ENCODE data around the gene CCDC40.
"Not testable (repeated sequence)": the region's sequence is repeated elsewhere in the genome, so short reads cannot be mapped to it uniquely, and the experiment has no call there.

Gene CCDC40

GRCh38 chr17:80071116-80071841 lies 34.8 kb downstream of the CCDC40 start:
- no peak for DNase-seq (ENCODE audit: extremely low read depth in 1 of 2, low read depth in 1 of 2)

GRCh38 chr17:80072410-80072809 lies 36.0 kb downstream of the CCDC40 start:
- no peak for DNase-seq (ENCODE audit: extremely low read depth in 1 of 2, low read depth in 1 of 2)

- DNase-seq (ENCODE audit: extremely low read depth in 1 of 2, low read depth in 1 of 2), result no peak
These were observed 43.6 kb downstream of the CCDC40 start for GRCh38 chr17:80080081-80080480.

GRCh38 chr17:80081596-80081995 lies 45.2 kb downstream of the CCDC40 start:
- DNase-seq (ENCODE audit: extremely low read depth in 1 of 2, low read depth in 1 of 2), result no peak

GRCh38 chr17:80082403-80083135 lies 46.1 kb downstream of the CCDC40 start:
- DNase-seq (ENCODE audit: extremely low read depth in 1 of 2, low read depth in 1 of 2), result peak; percentile 21 to 26

- DNase-seq (ENCODE audit: extremely low read depth in 1 of 2, low read depth in 1 of 2), result no peak
These were observed 46.8 kb downstream of the CCDC40 start for GRCh38 chr17:80083136-80083661.

GRCh38 chr17:80084773-80085172 lies 48.3 kb downstream of the CCDC40 start:
- no peak for DNase-seq (ENCODE audit: extremely low read depth in 1 of 2, low read depth in 1 of 2)

GRCh38 chr17:80086081-80086480 lies 49.6 kb downstream of the CCDC40 start:
- no peak for DNase-seq (ENCODE audit: extremely low read depth in 1 of 2, low read depth in 1 of 2)

GRCh38 chr17:80086616-80087015 lies 50.2 kb downstream of the CCDC40 start:
- DNase-seq (ENCODE audit: extremely low read depth in 1 of 2, low read depth in 1 of 2), result no peak

- no peak for DNase-seq (ENCODE audit: extremely low read depth in 1 of 2, low read depth in 1 of 2)
These were observed 51.2 kb downstream of the CCDC40 start for GRCh38 chr17:80087346-80088265.

- DNase-seq (ENCODE audit: extremely low read depth in 1 of 2, low read depth in 1 of 2), result no peak
These were observed 53.3 kb downstream of the CCDC40 start for GRCh38 chr17:80089762-80090161.

GRCh38 chr17:80090164-80090563 lies 53.7 kb downstream of the CCDC40 start:
- not testable (repeated sequence) for DNase-seq (ENCODE audit: extremely low read depth in 1 of 2, low read depth in 1 of 2)

GRCh38 chr17:80091376-80091775 lies 54.9 kb downstream of the CCDC40 start:
- no peak for DNase-seq (ENCODE audit: extremely low read depth in 1 of 2, low read depth in 1 of 2)

- no peak for DNase-seq (ENCODE audit: extremely low read depth in 1 of 2, low read depth in 1 of 2)
These were observed 56.5 kb downstream of the CCDC40 start for GRCh38 chr17:80092959-80093358.

GRCh38 chr17:80095038-80095843 lies 58.8 kb downstream of the CCDC40 start:
- no peak for DNase-seq (ENCODE audit: extremely low read depth in 1 of 2, low read depth in 1 of 2)

GRCh38 chr17:80095844-80096475 lies 59.5 kb downstream of the CCDC40 start:
- DNase-seq (ENCODE audit: extremely low read depth in 1 of 2, low read depth in 1 of 2), result no peak

GRCh38 chr17:80096561-80097021 lies 60.1 kb downstream of the CCDC40 start:
- DNase-seq (ENCODE audit: extremely low read depth in 1 of 2, low read depth in 1 of 2), result no peak

GRCh38 chr17:80097127-80097621 lies 60.7 kb downstream of the CCDC40 start:
- DNase-seq (ENCODE audit: extremely low read depth in 1 of 2, low read depth in 1 of 2), result no peak
